ENCODE measurements around the gene HIVEP3. TPM values are rescaled to one million over a fixed set of nuclear protein-coding genes. Genes with fewer than 3 reads are reported as not detected.

HIVEP3 gene
- total RNA-seq, 4 donors from 2014 or later, result 3.2 to 11.0 (median 4.2) TPM

- Histone ChIP-seq H3K27me3 (no peaks in the 10 kb centered on the region), H3K36me3 (peaks cover 0 to 9% (median 0%) of the 10 kb centered on the region in 3 donors), H3K9me3 (no peaks in the 10 kb centered on the region), H3K4me3 (no peak overlapping the region), H3K27ac (no peak overlapping the region), H3K4me1 (no peaks in the 10 kb centered on the region)
- 78 to 84% methylated on average over 9 of the region's 9 CpGs for WGBS, 2 donors
- no peak for DNase-seq
- TF ChIP-seq POLR2A (IDR thresholded peaks at IDR 0.05), result no peak
- TF ChIP-seq, protein P1, sequence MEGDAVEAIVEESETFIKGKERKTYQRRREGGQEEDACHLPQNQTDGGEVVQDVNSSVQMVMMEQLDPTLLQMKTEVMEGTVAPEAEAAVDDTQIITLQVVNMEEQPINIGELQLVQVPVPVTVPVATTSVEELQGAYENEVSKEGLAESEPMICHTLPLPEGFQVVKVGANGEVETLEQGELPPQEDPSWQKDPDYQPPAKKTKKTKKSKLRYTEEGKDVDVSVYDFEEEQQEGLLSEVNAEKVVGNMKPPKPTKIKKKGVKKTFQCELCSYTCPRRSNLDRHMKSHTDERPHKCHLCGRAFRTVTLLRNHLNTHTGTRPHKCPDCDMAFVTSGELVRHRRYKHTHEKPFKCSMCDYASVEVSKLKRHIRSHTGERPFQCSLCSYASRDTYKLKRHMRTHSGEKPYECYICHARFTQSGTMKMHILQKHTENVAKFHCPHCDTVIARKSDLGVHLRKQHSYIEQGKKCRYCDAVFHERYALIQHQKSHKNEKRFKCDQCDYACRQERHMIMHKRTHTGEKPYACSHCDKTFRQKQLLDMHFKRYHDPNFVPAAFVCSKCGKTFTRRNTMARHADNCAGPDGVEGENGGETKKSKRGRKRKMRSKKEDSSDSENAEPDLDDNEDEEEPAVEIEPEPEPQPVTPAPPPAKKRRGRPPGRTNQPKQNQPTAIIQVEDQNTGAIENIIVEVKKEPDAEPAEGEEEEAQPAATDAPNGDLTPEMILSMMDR (IDR thresholded peaks at IDR 0.05), result no peak
- intact Hi-C loops (cut with DNase I), result no loop called here
Measured at GRCh38 chr1:41523949-41524675, 394.6 kb downstream of the HIVEP3 start.

- Histone ChIP-seq H3K36me3 (peaks cover 0 to 9% (median 0%) of the 10 kb centered on the region in 3 donors), H3K4me1 (no peaks in the 10 kb centered on the region), H3K27me3 (no peaks in the 10 kb centered on the region), H3K9me3 (no peaks in the 10 kb centered on the region), H3K4me3 (no peak overlapping the region), H3K27ac (no peak overlapping the region)
- DNase-seq, result no peak
- WGBS, 2 donors, result 68 to 95% methylated on average over 4 to 5 of the region's 10 CpGs
- intact Hi-C loops (cut with DNase I), result no loop called here
- TF ChIP-seq, protein P1 (IDR thresholded peaks at IDR 0.05), result no peak
- TF ChIP-seq POLR2A (IDR thresholded peaks at IDR 0.05), result no peak
Measured at GRCh38 chr1:41523071-41523470, 395.7 kb downstream of the HIVEP3 start.

GRCh38 chr1:41521766-41522165 is 397.0 kb downstream of the HIVEP3 start:
- no peaks in the 10 kb centered on the region for H3K27me3 ChIP-seq
- H3K4me1 ChIP-seq, result peaks cover 2 to 5% (median 2%) of the 10 kb centered on the region in 3 donors
- no peaks in the 10 kb centered on the region for H3K9me3 ChIP-seq
- H3K27ac ChIP-seq, result no peak overlapping the region
- peaks cover 0 to 9% (median 0%) of the 10 kb centered on the region in 3 donors for H3K36me3 ChIP-seq
- intact Hi-C loops (cut with DNase I), result no loop called here
- DNase-seq, result no peak
- no peak overlapping the region for H3K4me3 ChIP-seq
- TF ChIP-seq, protein P1 (IDR thresholded peaks at IDR 0.05), result no peak
- TF ChIP-seq POLR2A (IDR thresholded peaks at IDR 0.05), result no peak
- WGBS, 2 donors, result 100% methylated on average over 5 of the region's 12 CpGs

DNA sequence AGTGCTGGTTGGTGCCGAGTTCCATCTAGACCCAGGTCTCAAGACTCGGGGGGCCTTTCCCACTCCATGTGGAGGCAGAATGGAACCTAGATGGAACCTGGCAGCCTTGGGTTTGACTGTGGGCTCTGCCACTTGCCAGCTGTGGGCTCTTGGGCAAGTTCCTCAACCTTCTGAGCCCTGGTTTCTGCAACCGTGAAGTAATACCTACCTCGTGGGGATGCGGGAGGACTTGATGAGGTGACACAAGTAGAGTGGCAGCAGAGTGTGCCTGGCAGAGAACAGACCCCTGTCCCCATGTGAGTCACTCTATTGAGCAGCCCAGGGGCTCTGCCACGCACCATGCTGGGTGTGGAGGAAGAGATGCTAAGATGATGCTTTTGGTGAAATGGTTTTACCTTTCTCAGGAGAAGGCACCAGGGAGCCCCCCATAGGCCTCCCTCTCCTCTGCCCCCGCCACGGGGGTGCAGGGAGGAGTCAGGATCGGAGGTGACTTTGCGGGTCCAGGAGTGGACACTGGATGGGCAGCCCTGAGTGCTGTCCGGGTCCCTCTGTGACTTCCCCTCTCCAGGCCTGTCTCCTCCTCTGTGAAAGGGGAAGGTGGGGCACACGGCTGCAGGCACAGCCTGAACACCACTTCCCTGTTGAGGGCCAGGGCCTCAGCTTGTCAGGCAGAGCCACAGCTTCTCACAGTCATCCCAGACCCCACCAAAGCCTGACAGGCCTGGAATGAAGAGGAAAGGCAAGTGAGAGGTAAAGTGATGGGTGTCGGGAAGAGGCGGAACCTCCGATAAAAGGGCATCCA is 397.6 kb downstream of the HIVEP3 start:
- TF ChIP-seq, protein P1 (IDR thresholded peaks at IDR 0.05), result no peak
- Histone ChIP-seq H3K4me1 (peaks cover 7 to 11% (median 7%) of the 10 kb centered on the region in 3 donors), H3K27ac (no peak overlapping the region), H3K4me3 (no peak overlapping the region), H3K9me3 (no peaks in the 10 kb centered on the region), H3K36me3 (peaks cover 0 to 9% (median 0%) of the 10 kb centered on the region in 3 donors), H3K27me3 (no peaks in the 10 kb centered on the region)
- 93 to 95% methylated on average over 4 to 5 of the region's 15 CpGs for WGBS, 2 donors
- DNase-seq, result no peak
- intact Hi-C loops (cut with DNase I), result no loop called here

GRCh38 chr1:41519667-41520066 is 399.1 kb downstream of the HIVEP3 start:
- intact Hi-C loops (cut with DNase I), result no loop called here
- H3K4me3 ChIP-seq, result no peak overlapping the region
- peaks cover 9 to 23% (median 13%) of the 10 kb centered on the region in 3 donors for H3K4me1 ChIP-seq
- 89% methylated on average over 4 of the region's 5 CpGs for WGBS, 2 donors
- no peak for DNase-seq
- peaks cover 0 to 9% (median 0%) of the 10 kb centered on the region in 3 donors for H3K36me3 ChIP-seq
- TF ChIP-seq POLR2A (IDR thresholded peaks at IDR 0.05), result no peak
- TF ChIP-seq, protein P1 (IDR thresholded peaks at IDR 0.05), result no peak
- no peaks in the 10 kb centered on the region for H3K9me3 ChIP-seq
- H3K27me3 ChIP-seq, result no peaks in the 10 kb centered on the region
- H3K27ac ChIP-seq, result no peak overlapping the region

Data from esophagus squamous epithelium (tissue), 5 donors.